Measurements from ENCODE around the gene WDR36.
A peak's percentile ranks its signal among the peaks of the same experiment; 100 is the strongest.

The WDR36 gene

DNA sequence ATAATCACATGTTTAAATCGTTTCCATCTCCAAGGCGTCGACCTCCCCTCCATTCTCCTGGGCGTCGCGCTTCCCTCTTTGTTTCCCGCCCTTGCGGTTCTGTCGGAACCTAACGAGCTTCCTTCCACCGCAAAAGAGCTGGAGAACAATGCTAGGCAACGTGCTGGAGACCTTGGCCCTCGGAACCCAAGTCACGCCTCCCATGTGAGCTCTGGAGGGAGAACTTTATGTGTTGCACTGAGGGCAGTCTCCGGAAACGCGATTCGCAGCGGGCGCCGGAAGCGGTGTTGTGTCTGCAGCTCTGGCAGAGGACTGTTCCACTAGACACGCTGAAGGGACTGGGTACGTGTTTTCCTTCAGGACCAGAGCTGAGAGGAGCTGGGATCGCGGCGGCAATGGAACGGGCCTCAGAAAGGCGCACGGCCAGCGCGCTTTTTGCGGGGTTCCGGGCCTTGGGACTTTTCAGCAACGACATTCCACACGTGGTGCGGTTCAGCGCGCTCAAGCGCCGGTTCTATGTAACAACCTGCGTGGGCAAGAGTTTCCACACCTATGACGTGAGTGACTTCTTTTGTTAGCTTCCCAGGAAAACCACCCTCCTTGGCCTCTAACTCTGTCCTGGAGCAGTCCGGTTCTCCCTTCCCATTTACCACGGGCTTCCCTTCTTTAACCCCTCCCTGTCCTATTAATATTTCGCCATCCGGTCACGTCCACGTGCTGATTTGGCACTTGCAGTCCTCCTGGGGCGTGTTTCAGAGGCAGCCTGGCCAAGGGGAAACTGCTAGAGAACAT, at the start of gene WDR36:
TSS of gene WDR36 (plus strand) at position 287 of the 792 bp plus-strand sequence. CDS start at position 396, 109 bp downstream.
- DNase-seq (ENCODE audit: low read depth): peak; percentile 70

DNA sequence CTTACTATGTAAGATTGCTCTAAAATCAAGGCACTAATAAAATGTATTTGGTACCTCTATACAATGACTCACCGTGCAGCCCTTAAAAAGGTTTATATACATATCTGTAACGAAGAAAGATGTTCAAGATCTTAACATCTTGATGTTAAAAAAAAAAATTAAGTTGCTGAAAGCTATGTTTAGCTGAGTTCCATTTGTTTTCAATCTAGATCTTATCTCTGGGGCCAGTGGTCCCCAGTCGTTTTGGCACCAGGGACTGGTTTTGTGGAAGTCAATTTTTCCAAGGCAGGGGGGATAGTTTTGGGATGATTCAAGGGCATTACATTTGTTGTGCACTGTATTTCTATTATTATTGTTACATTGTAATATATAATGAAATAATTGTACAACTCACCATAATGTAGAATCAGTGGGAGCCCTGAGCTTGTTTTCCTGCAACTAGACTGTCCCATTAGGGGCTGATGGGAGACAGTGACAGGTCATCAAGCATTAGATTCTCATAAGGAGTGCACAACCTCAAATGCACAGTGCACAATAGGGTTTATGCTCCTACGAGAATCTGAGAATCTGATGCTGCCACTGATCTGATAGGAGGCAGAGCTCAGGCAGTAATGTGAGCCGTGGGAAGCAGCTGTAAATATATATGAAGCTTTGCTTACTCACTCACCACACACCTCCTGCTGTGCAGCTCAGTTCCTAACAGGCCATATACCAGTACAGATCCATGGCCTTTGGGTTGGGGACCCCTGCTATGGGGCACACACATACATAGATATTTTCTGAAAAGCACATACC, 48.2 kb upstream of the WDR36 start:
- DNase-seq (ENCODE audit: low read depth): no peak

DNA sequence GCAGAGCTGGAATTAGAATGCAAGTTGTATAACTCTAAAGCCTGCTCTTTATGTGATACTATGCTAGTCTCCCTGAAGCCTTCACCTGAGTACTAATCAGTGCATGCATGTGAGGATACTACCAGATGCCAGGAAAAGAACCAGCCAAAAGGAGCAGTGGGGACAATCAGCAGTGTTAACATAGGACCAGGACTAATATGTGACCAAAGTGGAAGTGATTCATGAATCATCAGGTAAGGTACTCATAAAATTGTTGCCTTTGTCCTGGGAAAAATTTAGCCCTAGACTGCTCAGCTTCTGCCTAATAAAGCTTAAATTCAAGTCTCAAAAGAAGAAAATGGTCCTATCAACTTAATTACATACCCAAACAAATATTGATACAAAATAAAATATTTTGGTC, 34.1 kb upstream of the WDR36 start:
- no peak for DNase-seq (ENCODE audit: low read depth)

DNA sequence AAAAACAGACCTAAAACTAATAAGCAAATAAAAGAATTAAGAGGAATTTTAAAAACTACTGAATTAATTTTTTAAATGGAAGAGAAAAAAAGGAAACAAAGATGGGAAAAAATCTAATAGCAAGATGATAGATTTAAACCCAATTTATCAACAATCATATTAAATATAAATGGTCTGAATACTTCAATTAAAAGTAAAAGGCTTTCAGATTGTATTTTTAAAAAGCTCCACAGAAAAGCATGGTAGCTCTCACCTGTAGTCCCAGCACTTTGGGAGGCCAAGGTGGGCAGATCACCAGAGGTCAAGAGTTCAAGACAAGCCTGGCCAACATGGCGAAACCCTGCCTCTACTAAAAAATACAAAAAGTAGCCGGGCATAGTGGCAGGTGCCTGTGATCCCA, 32.0 kb upstream of the WDR36 start:
- no peak for DNase-seq (ENCODE audit: low read depth)

DNA sequence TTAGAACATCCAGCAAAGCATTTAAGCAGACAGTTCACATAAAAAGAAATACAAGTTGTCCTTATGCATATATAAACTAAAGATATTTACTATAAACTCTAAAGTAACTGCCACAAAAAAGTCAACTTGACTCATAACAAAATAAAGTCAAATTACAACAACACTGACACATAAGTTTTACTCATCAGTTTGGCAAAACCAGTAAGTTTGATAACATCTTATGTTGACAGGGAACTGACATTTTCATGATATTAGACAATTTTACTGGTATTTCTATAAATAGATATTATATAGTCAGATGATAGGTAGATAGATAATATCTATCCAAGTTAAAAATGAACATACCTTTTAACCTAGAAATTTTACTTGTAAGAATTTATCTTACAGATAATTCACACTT, 30.5 kb upstream of the WDR36 start:
- DNase-seq (ENCODE audit: low read depth): no peak

DNA sequence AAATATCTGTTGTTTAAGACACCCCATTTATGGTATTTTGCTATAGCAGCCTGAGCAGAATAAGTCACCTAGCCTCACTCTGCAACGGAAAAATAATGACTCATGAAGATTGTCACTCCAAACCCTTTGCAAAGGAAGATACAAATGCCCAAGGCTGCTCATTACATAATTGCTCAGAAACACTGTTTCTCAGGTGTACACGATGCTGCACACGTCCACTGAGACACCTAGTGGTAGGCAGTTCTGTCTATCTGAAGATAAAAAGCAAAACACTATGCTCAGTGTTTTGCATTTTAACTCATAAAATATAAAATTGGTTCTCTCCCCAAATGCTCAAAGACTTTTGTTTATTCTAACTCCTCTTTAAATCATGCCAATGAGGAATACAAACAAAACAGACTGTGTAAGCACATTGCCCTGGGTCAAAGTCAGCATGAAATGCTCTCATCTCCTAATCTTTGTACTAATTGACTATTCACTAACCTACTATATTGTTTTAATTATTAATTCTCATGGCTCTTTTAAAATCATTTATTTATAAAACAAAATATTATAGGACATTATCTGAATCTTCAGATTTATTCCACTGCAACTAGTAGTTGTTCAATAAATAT, 28.3 kb upstream of the WDR36 start:
- no peak for DNase-seq (ENCODE audit: low read depth)

DNA sequence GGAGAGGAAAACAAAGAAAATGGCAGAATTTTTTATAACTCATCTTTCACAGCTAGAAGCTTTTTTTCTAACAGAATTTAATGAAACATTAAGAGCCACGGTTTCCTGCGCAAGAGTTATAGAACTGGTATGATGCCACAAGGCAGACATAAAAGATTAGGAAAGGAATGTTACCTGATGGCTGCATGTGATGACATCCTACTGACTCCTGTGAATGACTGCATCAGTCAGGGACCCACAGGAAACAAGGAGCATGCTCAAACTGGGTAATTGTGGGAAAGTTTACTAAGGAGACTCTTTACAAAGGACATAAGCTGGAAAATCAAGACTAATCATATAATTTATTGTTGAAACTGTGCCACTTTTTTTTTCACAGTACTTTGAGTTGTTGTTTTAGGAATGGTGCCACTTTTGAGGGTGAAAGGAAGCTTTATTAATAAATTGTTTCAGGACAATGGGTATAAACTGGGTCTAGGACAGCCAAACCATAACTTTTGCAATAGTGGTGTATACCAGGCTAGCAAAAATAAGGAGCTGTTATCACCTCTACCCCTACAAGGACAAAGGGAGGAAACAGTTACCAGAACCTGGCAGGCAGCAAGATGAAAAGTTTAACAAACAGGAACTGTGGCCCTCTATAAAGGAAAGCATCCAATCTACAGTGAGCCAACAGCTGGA, 25.7 kb upstream of the WDR36 start:
- no peak for DNase-seq (ENCODE audit: low read depth)

DNA sequence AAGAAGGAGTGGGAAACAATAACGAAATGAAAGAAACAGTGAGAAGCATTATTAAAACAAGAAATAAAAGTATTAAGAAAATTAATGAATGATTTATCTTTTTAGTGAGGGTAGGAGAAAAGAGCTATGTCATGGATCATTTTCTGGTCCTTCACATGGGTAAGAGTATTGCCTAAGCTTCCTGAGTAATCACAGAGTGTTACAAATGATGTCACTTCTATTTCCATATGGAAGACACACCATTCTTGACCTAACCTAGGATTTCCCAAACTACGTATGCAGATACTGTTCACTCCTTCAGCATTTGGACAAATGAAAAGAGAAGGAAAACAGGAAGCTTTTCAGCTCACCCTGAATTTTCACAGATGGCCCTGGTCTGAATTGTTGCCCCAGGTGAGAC, 23.9 kb upstream of the WDR36 start:
- DNase-seq (ENCODE audit: low read depth): no peak

DNA sequence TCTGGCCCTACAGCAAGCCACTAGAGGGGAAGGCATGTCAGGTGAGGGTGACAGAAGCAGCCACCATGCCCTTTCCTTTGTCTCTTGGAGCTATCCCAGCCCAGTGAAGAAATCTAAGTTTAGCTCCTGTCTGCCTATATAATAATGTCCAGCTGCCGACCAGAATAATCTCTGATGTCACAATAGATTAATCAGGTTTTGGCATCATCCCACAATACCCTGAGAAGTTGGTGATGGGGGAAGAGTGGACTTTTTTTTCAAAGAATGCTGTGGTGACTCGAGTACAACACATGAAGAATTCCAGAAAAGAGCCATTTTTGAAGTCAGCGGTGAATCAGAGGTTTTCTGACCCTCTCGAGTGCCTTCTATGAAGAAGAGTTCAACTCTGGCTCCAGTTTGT, 22.3 kb upstream of the WDR36 start:
- no peak for DNase-seq (ENCODE audit: low read depth)

DNA sequence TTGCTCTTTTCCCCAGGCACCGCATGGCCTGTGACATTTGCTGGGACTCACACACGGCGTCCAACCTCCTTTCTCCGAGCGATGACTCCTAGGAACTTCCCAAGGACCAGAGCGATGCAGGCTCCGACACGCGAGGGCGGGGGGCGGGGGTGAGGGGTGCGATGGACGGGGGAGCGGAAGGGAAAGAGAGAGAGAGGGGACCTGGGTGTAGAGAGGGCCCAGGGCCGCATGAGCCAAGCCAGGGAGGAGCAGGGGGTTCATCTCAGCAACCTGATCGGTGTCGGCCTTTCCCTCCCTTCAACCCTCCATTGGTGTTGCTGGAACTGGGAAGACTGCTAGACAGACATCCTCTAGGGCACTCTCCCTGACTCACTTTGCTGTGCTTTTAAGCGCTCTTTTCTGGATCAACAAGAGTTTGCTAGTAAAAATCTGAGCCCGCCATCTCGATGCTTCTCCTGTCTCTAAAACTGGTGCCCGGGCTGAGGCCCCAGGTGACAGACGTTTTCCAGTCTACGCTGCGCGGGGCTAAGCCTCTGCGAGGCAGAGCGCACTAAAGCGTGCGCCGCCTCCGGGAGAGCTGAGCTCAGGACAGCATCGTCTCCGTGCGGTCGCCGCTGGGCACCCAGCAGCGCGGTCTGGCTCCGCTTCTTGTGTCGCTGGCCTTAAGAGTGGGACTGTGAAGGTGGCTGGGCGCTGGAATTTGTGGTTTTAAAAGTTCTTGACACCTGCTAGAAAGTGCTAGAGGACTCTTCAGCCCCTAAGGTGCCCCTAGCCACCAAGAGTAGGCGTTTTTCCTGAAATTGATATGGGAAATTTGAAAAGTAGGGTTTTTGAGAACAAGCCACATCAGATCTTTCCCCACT, 21.6 kb upstream of the WDR36 start:
- DNase-seq (ENCODE audit: low read depth): no peak

DNA sequence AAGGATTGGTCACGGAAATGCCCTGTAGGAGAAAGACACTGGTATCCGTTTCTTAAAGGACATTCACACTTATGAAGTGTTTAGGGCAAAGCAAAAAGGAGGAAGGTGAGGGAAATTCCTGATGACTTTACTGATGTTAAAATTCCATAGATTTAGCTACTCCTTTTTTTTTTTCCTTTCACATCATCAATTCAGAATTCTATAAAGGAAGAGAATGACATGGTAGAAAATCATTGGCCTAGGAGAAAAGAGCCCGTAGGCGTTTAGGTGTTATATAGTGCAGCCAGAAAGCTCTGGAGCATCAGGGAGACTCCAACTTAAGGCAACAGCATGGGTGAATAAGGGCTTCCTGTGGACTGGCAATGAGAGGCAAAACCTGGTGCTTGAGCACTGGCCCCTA, 20.7 kb upstream of the WDR36 start, which contains the start of gene TSLP:
TSS of gene TSLP (plus strand) at position 301 of the 400 bp plus-strand sequence. CDS start 178 bp downstream, outside the sequence.
- no peak for DNase-seq (ENCODE audit: low read depth)

DNA sequence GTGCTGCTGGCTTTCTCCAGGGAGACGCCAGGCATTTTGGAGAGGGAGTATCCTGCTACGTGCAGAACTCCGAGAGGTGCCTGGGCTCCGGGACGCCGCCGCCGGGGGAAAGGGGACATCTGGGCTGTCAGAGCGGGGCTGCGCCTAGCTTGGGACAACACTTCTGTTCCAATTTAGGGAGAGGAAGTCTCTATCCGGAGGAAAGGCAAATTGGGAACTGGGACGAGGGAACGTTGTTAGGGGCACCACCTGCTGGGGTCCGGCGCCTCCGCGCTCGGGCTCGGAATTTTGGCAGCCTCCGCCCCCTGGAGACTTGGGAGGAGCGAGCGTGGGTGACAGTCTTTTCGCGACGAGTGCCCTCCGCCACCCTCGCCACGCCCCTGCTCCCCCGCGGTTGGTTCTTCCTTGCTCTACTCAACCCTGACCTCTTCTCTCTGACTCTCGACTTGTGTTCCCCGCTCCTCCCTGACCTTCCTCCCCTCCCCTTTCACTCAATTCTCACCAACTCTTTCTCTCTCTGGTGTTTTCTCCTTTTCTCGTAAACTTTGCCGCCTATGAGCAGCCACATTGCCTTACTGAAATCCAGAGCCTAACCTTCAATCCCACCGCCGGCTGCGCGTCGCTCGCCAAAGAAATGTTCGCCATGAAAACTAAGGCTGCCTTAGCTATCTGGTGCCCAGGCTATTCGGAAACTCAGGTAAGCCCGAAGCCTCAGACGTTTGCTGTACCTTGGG, 19.0 kb upstream of the WDR36 start:
- DNase-seq (ENCODE audit: low read depth): peak; percentile 16

DNA sequence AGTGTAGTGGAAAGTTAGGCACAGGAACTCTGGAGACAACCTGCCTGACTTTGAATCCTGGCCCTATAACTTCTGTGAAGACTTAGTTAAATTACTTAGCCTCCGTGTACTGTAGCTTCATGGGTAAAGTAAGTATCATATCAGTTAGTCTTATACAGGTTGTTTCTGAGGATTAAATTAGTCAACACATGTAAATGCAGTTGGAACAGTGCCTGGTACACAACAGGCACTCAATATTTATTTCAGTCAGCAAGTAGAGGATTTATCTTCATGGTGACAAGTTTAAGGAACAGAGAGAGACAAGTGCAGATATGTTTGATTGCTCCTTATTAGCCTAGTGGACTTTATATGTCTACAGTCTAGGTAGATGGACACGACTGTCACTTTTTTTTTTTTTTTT, 17.9 kb upstream of the WDR36 start:
- DNase-seq (ENCODE audit: low read depth): no peak

DNA sequence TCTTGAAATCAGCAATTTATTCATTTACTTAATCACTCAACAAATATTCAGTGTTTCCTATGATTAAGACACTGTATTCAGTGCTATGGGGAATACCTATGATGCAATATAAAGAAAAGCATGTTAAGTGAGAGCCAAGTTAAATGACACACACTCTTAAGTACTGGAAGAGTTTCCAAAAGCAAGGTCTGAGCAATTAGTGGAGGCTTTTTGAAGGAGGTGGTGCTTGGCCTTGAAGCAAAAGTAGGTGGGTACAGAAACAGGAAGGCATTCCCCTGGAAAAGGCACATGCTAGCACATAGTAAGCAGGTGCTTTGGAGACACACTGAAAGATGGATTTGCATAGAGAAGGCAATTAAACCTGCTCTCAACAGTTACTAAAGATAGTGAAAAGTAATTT, 16.6 kb upstream of the WDR36 start:
- DNase-seq (ENCODE audit: low read depth): no peak

DNA sequence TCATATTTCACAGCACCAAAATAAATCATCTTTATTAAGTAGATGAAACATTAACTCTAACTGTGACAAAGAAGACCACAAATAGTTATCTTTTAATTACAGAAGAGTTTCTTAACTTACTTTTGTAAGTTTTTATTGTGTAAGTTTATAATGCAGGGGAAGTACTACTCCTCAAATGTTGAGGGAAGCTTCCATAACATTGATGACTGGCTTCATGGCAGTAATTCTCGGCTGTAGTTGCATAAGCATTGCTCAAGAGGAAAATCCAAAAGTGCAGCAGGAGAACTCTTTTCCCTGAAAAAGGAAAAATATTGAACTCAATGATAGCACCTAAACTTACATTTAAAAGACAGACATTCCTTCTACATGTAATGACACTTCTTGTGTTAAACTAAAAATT, 16.1 kb upstream of the WDR36 start:
- DNase-seq (ENCODE audit: low read depth): no peak

DNA sequence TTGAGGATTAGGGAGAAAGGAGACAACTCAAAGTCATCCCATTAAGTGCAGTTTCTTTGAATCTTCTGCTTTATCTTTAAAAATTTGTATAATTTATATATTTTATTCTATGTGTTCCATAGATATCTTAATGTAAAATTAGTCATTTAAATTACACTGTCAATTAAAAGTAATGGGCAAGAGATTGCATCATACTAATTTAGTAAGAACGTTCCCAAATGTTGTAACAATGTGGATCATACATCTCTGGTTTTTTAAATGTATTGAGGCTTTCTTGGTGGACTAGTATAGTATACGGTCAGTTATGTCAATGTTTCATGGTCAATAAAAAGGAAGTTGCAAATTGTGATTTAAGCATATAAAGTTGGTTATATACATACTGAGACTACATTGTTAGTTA, 14.5 kb upstream of the WDR36 start:
- DNase-seq (ENCODE audit: low read depth): no peak

DNA sequence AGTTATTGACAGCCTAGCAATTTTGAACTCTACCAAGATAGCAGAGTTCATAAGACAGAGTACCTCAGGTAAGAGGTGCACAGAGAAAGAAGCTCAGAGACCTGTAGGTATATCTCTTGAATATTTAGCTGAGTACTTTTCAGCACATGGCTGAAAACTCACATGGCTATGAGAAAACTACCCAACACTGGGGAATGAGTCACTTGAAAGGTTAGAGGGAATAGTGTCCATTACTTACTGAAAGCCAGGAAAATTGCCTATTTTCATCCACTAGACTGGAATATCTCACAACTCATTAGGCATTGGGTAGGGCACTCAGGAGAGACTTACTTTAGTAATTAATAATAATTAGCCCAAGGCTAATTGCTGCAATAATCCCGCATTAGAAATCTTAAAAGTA, 12.3 kb upstream of the WDR36 start:
- no peak for DNase-seq (ENCODE audit: low read depth)

DNA sequence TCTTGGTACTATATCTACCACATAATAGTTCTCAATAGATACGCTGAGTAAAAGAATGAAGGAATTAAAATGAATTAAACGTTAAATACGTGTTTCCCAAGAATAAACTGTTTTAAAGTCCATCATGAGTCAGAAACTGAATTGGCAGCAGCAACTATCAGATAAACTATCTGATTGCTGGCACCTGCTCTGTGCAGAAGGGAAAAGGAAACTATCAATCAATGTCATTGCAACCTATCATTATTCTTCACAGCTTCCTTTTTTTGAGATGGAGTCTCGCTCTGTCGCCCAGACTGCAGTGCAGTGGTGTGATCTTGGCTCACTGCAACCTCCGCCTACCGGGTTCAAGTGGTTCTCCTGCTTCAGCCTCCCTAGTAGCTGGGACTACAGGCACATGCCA, 8.8 kb upstream of the WDR36 start:
- no peak for DNase-seq (ENCODE audit: low read depth)

DNA sequence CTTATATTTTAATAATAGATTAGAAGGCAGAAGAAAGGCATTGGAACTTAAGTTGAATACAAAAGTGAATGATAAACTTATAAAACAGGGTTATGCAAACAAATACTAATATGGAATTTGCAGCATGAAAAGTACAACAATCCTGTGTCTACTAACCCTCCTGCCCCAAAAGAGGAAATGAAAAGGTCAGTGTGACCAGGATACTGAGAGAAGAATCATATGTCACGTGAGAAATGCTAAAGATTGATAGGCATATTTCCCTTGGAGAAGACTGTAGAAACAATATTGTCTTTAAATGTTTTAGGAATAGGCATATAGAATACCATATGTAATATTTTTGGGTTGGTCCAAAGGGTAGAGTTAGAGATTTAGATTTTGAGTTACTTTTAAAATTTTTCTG, 3.8 kb downstream of the WDR36 start:
- DNase-seq (ENCODE audit: low read depth): no peak

DNA sequence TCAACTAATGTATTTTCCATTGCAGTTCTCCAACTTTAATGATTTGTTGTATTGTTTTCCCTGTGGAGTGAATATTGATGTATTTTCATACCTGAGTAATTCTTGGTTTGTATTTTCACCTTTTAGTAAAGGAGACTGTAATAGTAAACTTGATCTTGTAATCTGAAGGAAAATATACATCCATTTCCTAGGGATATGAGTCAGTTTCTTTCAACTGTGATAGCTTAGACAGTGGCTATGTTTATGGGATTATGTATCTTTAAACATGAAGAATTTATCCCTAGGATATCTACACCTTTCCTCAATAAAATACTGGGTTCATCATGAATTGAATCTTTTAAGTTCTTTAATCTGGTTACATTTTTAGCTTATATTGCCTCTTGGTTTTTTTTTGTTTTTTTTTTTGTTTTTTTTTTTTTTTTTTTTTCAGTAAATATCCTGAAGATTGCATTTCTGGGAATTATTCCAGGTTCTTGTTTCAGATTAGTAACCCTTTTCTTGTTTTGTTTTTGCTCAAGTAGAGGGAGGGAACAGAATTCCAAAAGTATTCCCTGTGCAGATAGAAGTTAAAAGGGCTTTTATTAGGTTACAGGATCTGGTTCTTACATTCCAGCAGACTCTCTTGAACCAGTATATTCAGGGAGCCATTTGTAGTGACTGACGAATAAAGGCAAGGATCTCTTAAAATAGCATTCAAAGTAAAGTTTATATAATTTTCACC, 7.1 kb downstream of the WDR36 start:
- DNase-seq (ENCODE audit: low read depth): no peak

Data from T-helper 22 cell (primary cell).